Dendritic cell treated with granulocyte-macrophage colony-stimulating factor and Interleukin-4, amounts not matched to agents 40 ng/mL and 50 ng/mL, for 4 days (primary cell): ENCODE data around the gene DDX41.

Experiments used
- H3K27ac Mint-ChIP-seq: one replicate; pipeline ENCODE4 v1.8.0; 2022; ENCODE audit warnings: mild to moderate bottlenecking, mixed read lengths
- H3K27me3 Mint-ChIP-seq: one replicate; pipeline ENCODE4 v1.8.0; 2022; ENCODE audit warnings: mild to moderate bottlenecking, mixed read lengths
- H3K36me3 Mint-ChIP-seq: one replicate; pipeline ENCODE4 v1.8.0; 2022; ENCODE audit warnings: low read depth, mixed read lengths
- H3K4me1 Mint-ChIP-seq: one replicate; pipeline ENCODE4 v1.8.0; 2022; ENCODE audit warnings: low read depth, mixed read lengths
- H3K4me3 Mint-ChIP-seq: one replicate; pipeline ENCODE4 v1.8.0; 2022; ENCODE audit warnings: mild to moderate bottlenecking, moderate library complexity, mixed read lengths
- H3K9me3 Mint-ChIP-seq: one replicate; pipeline ENCODE4 v1.8.0; 2022; ENCODE audit warnings: mixed read lengths
- intact Hi-C: fragments of 100-400 bp; cut with micrococcal nuclease; formaldehyde crosslinking; loops from one replicate; pipeline ENCODE4 v1.15.0; 2022

DDX41 gene

DNA sequence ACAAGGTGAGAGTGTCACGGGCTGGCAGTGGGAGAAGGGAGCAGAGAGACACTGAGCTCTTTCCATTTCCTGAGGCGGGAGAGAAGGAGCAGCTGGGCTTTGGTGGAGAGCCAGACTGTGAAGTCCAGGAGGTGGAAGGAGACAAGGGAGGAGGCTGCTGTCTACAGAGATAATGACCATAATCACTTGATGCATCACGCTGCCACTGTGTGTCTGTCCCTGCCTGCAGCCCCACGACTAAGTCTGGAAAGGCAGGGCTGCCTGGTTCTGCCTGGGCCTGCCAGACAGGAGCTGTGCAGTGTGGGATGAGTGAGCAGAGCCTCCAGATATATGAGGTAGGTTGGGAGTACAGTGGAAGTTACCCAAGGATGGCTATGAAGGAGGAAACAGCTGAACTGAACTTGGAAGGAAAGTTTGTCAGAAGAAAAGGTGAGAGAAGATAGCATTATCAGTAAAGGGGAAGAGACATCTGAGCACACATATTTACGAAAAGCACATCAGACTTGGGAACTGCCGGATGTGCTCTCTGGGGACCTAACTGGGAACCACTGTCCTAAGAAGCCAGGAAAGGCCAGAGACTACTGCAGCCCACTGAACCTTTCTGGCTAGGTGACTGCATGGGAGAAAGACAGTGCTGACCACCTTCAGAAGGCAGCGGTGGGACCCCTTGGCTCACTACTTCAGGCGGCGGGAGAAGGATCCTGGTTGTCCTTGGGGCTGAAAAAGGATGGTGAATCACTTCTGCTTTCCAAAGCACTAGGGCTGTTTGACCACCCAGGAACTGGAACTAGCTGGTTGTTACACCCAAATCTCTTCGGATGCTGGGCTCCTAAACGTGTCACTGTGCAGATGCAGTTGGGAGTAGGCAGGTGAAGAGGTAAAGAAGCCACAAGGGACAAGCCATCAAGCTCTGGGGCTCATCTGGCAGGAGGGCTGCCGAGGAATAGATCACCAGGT lies 12.8 kb upstream of the DDX41 start:
- Mint-ChIP-seq H3K27ac (no peak overlapping the region), H3K4me3 (no peak overlapping the region), H3K36me3 (peaks cover 54% of the 10 kb centered on the region), H3K4me1 (peaks cover 7% of the 10 kb centered on the region), H3K27me3 (no peaks in the 10 kb centered on the region), H3K9me3 (no peaks in the 10 kb centered on the region)
- intact Hi-C loops, result no loop called here

DNA sequence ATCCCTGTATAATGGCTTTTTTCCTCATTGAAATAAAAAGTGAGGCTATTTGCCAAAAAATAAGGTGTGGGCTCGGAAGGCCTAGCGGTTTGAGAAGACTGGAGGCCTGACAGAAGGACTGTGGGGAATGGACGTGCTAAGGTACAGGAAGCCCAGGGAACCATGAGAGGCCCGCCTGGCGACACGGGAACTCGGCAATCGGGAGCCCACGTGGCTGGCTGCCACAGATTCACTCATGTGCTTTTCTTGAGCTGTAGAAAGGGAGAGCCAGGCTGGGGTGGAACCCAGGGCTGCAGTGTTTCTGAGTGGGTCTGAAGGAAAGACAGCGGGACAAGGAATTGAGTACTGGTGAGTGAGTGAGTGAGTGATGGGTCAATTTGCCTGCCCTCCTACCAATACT lies 11.9 kb upstream of the DDX41 start:
- intact Hi-C loops, result no loop called here
- Mint-ChIP-seq H3K27ac (no peak overlapping the region), H3K9me3 (no peaks in the 10 kb centered on the region), H3K4me3 (no peak overlapping the region), H3K27me3 (no peaks in the 10 kb centered on the region), H3K36me3 (peaks cover 58% of the 10 kb centered on the region), H3K4me1 (peaks cover 7% of the 10 kb centered on the region)

DNA sequence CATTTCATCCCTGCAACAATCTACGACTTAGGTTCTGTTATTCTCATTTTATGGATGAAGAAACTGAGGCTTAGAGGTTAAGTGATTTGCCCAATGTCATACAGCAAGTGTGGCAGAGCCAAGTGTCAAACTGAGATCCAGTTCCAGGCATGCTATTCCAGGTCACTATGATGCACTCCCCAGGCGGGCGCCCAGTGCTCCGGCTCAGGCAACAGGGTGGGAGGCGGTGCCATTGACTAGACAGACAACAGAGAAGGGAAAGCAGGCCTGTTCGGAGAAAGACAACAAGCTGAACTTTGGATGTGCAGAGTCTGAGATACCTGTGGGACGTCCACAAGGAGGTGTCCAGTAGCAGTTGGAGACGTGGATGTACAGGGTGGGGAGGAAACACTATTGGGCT lies 10.8 kb upstream of the DDX41 start:
- H3K4me1 Mint-ChIP-seq, result peaks cover 7% of the 10 kb centered on the region
- peaks cover 59% of the 10 kb centered on the region for H3K36me3 Mint-ChIP-seq
- no peaks in the 10 kb centered on the region for H3K9me3 Mint-ChIP-seq
- intact Hi-C loops, result no loop called here
- H3K4me3 Mint-ChIP-seq, result no peak overlapping the region
- no peaks in the 10 kb centered on the region for H3K27me3 Mint-ChIP-seq
- no peak overlapping the region for H3K27ac Mint-ChIP-seq

DNA sequence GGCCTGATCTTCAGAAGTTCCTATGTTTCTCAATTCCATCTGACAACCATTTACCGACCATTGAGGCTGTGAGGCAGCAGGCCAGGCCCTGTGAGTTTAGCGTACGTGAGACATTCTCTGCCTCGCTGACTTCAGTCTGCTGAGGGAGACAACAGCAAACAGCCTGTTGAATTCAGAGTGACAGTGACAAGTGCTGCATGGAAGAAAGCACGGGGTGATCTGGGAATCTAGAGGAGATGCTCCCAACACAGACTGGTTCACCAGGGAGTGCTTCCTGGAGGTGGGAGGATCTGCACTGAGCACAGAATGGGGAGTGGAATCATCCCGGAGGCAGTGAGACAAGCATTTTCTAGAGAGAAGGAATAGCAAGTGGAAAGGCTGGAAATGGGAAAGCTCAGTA lies 10.0 kb upstream of the DDX41 start:
- intact Hi-C loops, result no loop called here
- H3K27ac Mint-ChIP-seq, result no peak overlapping the region
- no peaks in the 10 kb centered on the region for H3K9me3 Mint-ChIP-seq
- no peak overlapping the region for H3K4me3 Mint-ChIP-seq
- peaks cover 7% of the 10 kb centered on the region for H3K4me1 Mint-ChIP-seq
- peaks cover 55% of the 10 kb centered on the region for H3K36me3 Mint-ChIP-seq
- H3K27me3 Mint-ChIP-seq, result no peaks in the 10 kb centered on the region

DNA sequence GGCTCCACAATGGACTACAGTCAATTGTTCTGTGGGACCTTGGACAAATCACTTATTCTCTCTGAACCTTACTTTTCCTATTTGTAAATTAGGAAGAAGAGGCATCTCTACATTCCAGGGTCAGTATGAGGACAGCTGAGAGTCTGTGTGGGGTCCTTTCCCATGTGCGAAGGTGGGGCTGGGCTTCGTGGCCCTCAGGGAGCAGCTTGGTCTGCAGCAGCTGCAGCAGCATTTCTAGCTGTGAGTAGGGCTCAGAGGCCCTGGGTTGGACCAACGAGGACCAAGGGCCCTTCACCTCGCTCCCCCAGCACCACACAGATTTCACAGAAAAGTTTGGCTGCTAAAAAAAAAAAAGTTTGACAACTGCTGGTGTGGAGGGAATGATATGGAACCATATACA lies 9.4 kb upstream of the DDX41 start:
- no peak overlapping the region for H3K4me3 Mint-ChIP-seq
- no peak overlapping the region for H3K27ac Mint-ChIP-seq
- peaks cover 55% of the 10 kb centered on the region for H3K36me3 Mint-ChIP-seq
- peaks cover 12% of the 10 kb centered on the region for H3K4me1 Mint-ChIP-seq
- intact Hi-C loops, result no loop called here
- H3K9me3 Mint-ChIP-seq, result no peaks in the 10 kb centered on the region
- no peaks in the 10 kb centered on the region for H3K27me3 Mint-ChIP-seq

DNA sequence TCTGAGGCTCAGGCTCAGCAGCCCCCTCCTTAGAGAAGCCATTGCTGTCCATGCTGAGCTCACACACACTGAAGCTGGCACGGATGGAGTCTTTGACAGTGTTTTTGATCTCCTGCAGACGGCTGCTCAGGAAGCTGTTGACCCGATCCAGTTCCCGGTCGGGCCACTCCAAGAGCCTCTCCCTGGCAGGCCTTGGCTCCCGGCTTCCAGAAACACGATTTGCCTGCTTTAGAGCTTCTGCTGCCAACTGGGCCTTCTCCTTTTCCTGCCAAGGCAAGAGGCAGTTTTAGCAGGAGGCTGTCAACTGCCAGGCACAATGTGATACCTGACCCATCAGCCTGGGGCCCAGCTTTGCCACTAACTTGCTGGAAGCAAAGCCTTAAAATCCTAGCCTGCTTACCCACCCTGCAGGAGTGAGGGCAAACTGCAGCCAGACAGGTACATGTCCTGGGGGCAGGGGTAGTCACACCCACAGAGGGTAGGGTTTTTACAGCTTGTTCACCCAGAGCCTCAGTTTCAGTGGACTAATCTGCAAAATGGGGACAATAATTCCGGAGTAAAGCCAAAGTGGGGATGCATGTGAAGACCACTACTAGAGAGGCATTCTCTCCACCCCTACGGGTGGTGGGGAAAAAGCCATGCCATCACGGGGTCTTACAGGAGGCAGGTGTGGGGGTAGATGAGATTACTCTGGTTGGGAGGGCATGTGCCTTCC lies 8.3 kb upstream of the DDX41 start:
- peaks cover 12% of the 10 kb centered on the region for H3K4me1 Mint-ChIP-seq
- H3K36me3 Mint-ChIP-seq, result peaks cover 55% of the 10 kb centered on the region
- H3K27ac Mint-ChIP-seq, result no peak overlapping the region
- no peaks in the 10 kb centered on the region for H3K9me3 Mint-ChIP-seq
- no peak overlapping the region for H3K4me3 Mint-ChIP-seq
- no peaks in the 10 kb centered on the region for H3K27me3 Mint-ChIP-seq
- intact Hi-C loops, result no loop called here

DNA sequence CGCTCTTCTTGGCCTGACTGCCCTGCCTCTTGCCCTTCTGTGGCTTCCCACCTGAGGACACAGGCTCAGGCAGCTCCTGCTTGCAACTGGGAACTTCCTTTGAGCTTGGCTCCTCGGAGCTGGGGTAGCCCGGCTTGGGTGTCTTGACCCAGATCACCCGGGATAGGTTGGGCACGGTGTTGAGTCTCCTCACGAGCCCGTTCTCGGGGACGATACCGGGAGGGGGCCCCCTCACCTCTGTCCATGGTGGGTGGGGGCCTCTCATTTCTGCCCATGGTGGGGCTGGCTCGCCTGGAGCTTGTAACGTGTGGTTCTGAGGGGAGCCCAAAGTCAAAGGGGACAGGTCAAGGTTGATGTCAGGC lies 7.8 kb upstream of the DDX41 start:
- Mint-ChIP-seq H3K36me3 (peaks cover 58% of the 10 kb centered on the region), H3K4me3 (no peak overlapping the region), H3K9me3 (no peaks in the 10 kb centered on the region), H3K27ac (no peak overlapping the region), H3K4me1 (peaks cover 16% of the 10 kb centered on the region), H3K27me3 (no peaks in the 10 kb centered on the region)
- intact Hi-C loops, result no loop called here

DNA sequence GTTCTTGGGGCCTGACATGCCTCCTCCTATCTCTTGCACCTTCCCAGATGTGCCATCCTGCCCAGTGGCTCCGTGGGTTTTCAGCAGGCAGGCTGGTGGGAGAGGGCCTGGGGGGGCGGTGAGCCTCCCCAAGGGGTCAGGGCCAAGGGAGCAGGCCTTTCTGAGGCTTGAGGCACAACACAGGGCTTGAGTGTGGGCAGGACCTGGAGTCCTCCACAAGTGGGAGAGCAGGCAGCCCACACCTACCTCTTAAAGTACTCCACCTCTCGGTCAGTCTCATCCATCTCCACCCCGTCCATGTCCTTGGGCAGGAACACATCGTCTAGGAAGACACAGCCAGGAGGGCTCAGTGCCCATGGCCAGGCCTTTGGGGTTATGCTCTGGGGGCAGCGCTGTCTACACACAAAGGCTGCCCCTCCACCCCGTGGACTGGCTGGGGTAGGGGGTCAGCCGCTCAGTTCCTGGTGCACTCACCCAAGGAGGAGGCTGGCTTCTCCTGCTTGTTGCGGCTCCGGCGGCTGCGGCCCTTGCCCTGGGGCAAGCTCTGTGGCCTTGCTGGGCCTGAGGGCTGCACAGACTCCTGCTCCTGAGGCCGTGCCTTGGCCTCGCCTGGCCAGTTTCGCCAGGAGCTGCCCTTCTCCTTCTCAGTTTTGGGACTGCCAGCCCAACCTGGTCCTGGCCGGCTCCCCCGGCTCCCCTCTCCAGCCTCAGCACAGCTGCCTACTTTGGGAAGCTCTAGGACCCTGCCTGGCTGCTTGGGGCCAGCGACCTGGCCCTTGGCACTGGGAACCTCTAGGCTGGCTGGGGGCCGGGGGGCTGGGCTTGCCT lies 7.2 kb upstream of the DDX41 start:
- Mint-ChIP-seq H3K9me3 (no peaks in the 10 kb centered on the region), H3K4me1 (peaks cover 22% of the 10 kb centered on the region), H3K4me3 (no peak overlapping the region), H3K27ac (no peak overlapping the region), H3K27me3 (no peaks in the 10 kb centered on the region), H3K36me3 (peaks cover 63% of the 10 kb centered on the region)
- intact Hi-C loops, result no loop called here

DNA sequence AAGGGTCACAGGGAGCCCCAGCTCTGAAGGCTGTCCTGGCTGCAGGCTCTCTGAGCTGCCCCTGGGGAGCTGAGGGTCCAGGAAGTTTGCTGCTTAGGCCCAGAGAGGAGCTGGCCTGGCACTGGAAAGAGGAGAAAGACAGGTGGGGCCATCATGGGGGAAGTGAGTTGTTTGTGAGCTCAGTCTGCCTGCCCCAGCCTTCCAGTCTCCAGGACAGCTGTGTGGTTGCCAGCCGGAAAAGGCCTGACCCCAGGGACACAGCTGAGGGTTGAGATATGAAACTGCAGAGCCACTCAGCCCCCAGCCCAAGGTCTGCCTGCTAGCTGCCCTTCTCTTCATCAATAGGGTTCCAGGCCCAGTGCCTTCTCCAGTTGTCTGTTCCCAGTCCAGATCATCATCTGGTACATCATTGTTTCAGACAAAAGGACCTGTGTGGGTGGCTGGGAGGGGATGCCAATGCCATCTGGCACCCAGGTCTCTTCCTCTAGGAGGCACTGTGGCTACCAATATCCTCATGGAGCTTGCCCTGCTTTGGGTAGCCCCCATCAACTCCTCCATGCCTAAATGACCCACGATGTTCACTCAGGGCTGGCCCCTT lies 4.3 kb upstream of the DDX41 start:
- H3K27me3 Mint-ChIP-seq, result no peaks in the 10 kb centered on the region
- no peaks in the 10 kb centered on the region for H3K9me3 Mint-ChIP-seq
- intact Hi-C loops, result no loop called here
- H3K4me1 Mint-ChIP-seq, result peaks cover 33% of the 10 kb centered on the region
- no peak overlapping the region for H3K4me3 Mint-ChIP-seq
- H3K36me3 Mint-ChIP-seq, result peaks cover 77% of the 10 kb centered on the region
- no peak overlapping the region for H3K27ac Mint-ChIP-seq

DNA sequence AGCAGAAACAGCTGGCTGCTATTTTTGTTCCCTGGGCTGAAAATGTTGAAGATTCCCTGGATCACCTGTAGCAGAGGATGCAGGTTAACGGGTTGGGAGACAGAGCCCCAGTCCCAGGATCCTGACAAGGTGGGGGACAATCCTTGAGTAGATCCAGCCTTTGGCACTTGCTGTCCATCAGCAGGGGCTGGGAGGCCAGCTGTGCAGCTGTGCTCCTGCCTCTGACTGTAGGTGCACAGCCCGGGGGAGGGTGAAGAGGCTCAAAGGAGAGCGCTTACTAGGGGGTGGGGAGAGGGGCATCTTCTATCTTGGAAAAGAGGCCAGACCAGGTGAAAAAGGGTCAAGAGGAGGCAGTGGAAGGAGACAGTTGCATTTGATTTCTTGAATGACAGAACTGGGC lies 3.5 kb upstream of the DDX41 start:
- no peaks in the 10 kb centered on the region for H3K9me3 Mint-ChIP-seq
- H3K36me3 Mint-ChIP-seq, result peaks cover 78% of the 10 kb centered on the region
- H3K27me3 Mint-ChIP-seq, result no peaks in the 10 kb centered on the region
- no peak overlapping the region for H3K27ac Mint-ChIP-seq
- H3K4me3 Mint-ChIP-seq, result no peak overlapping the region
- H3K4me1 Mint-ChIP-seq, result peaks cover 40% of the 10 kb centered on the region
- intact Hi-C loops, result no loop called here

DNA sequence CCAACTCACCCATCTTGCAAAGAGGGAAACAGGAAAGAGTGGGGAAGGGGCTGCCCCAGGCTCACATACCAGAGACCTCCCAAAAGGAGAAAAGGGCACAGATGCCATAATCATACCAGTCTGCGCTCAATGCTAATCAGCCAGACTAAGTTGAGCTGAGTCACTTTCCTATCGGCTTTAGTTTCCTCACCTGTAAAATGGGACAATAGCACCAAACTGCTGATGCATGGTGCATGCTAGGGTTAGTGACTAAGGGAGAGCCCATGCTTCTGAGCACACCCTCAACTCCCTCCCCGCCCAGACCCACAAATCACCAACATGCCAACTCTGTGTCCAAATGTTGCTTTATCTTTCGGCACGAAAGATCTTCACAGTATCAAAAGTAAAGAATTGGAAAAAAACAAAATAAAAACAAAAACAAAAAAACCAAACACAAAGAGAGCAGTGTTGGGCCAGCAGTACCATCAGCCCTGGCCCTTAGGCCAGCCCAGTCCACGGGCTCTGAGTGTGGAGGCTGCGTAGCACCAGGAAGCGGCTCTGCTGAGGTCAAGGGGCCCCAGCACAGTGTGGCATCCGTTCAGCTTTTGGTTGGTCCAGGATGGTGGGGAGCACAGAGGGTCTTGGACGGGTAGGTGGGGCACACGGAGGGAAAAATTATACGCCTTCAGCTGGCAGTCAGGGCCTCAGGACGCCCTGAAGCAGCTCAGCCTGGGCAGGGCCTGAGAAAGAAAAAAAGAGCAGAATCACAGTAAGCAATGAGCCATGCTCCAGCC lies 2.9 kb upstream of the DDX41 start:
- Mint-ChIP-seq H3K27me3 (no peaks in the 10 kb centered on the region), H3K27ac (no peak overlapping the region), H3K4me3 (no peak overlapping the region), H3K9me3 (no peaks in the 10 kb centered on the region), H3K4me1 (peaks cover 43% of the 10 kb centered on the region), H3K36me3 (peaks cover 78% of the 10 kb centered on the region)
- intact Hi-C loops, result no loop called here

DNA sequence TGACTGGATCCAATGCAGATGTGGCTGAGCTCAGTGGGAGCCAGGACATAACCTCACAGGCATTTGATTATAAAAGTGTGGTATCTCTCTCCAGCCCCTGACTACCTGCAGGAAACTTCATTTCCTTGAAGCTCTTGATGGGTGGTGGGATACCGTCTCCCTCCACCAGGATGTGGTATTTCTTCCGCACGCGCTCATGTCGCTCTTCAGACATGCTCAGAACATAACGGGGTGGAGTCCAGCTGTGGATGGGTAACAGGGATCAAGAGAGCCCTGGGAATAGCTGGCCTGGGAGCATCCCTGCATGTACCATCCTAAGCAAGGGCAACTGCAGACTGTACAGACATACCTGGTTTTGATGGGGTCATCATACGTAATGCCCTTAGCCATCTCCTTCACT lies 1.2 kb downstream of the DDX41 start:
- H3K27me3 Mint-ChIP-seq, result no peaks in the 10 kb centered on the region
- peaks cover 72% of the 10 kb centered on the region for H3K4me1 Mint-ChIP-seq
- H3K4me3 Mint-ChIP-seq, result peak overlapping the region; percentile 95
- H3K36me3 Mint-ChIP-seq, result peaks cover 83% of the 10 kb centered on the region
- no peaks in the 10 kb centered on the region for H3K9me3 Mint-ChIP-seq
- intact Hi-C loops, result no loop called here
- H3K27ac Mint-ChIP-seq, result peak overlapping the region; percentile 77

DNA sequence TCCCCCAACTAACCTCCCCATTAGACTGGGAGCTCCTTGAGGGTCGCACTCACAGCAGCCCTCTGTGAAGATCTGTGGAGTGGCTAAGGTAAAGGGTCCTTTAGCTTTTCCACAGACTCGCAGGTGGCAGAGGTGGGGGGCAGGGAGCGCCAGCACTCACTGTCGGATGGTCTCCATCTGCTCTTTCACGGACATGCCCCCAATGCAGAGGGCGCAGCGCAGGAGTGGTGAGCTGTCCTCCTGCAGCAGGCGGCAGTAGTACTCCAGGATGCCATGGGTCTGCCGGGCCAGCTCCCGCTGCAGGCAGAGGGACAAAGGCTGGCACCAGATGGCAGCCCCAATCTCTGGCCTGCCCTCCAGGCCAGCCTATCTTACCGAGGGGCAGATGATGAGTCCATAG lies 2.2 kb downstream of the DDX41 start:
- Mint-ChIP-seq H3K9me3 (no peaks in the 10 kb centered on the region), H3K27ac (no peak overlapping the region), H3K4me3 (no peak overlapping the region), H3K27me3 (no peaks in the 10 kb centered on the region), H3K36me3 (peaks cover 74% of the 10 kb centered on the region), H3K4me1 (peaks cover 72% of the 10 kb centered on the region)
- intact Hi-C loops, result no loop called here
